ENCODE data around the gene CADM2.

The CADM2 gene

GRCh38 chr3:84962415-84962814 lies 3.6 kb downstream of the CADM2 start:
- peaks cover 69% of the 10 kb centered on the region for H3K4me1 ChIP-seq (ENCODE audit: control insufficient read depth, insufficient read depth, low read length)
- peaks cover 4% of the 10 kb centered on the region; the same call in 1 of the 2 replicates for H3K27me3 ChIP-seq (ENCODE audit: control insufficient read depth, insufficient read depth, low read length)

GRCh38 chr3:84963137-84963536 lies 4.3 kb downstream of the CADM2 start:
- Histone ChIP-seq H3K36me3 (ENCODE audit: control insufficient read depth, insufficient read depth, low read length) (no peaks in the 10 kb centered on the region), H3K4me1 (ENCODE audit: control insufficient read depth, insufficient read depth, low read length) (peaks cover 69% of the 10 kb centered on the region), H3K9me3 (ENCODE audit: control insufficient read depth, insufficient read depth, low read length) (no peaks in the 10 kb centered on the region), H3K27me3 (ENCODE audit: control insufficient read depth, insufficient read depth, low read length) (peaks cover 4% of the 10 kb centered on the region; the same call in 1 of the 2 replicates), H3K27ac (ENCODE audit: low read depth, low read length) (no peak overlapping the region), H3K9ac (ENCODE audit: low read depth, low read length) (no peak overlapping the region), H3K4me3 (ENCODE audit: low read depth, low read length) (no peak overlapping the region)

More at GRCh38 chr3:84962415-84962814, 3.6 kb downstream of the CADM2 start:
- Histone ChIP-seq H3K27ac (ENCODE audit: low read depth, low read length) (no peak overlapping the region), H3K36me3 (ENCODE audit: control insufficient read depth, insufficient read depth, low read length) (no peaks in the 10 kb centered on the region), H3K9me3 (ENCODE audit: control insufficient read depth, insufficient read depth, low read length) (no peaks in the 10 kb centered on the region), H3K4me3 (ENCODE audit: low read depth, low read length) (peak overlapping the region; percentile 88; the same call in 1 of the 2 replicates), H3K9ac (ENCODE audit: low read depth, low read length) (no peak overlapping the region)

GRCh38 chr3:84965141-84965540 lies 6.4 kb downstream of the CADM2 start:
- Histone ChIP-seq H3K4me1 (ENCODE audit: control insufficient read depth, insufficient read depth, low read length) (peaks cover 87% of the 10 kb centered on the region), H3K9ac (ENCODE audit: low read depth, low read length) (peak overlapping the region; percentile 7; the same call in 1 of the 2 replicates), H3K27me3 (ENCODE audit: control insufficient read depth, insufficient read depth, low read length) (peaks cover 4% of the 10 kb centered on the region; the same call in 1 of the 2 replicates), H3K4me3 (ENCODE audit: low read depth, low read length) (peak overlapping the region; percentile 36; the same call in 1 of the 2 replicates), H3K9me3 (ENCODE audit: control insufficient read depth, insufficient read depth, low read length) (no peaks in the 10 kb centered on the region), H3K36me3 (ENCODE audit: control insufficient read depth, insufficient read depth, low read length) (no peaks in the 10 kb centered on the region), H3K27ac (ENCODE audit: low read depth, low read length) (peak overlapping the region; percentile 95)

GRCh38 chr3:84967767-84968581 lies 9.2 kb downstream of the CADM2 start:
- Histone ChIP-seq H3K9ac (ENCODE audit: low read depth, low read length) (peak overlapping the region; percentile 48), H3K4me3 (ENCODE audit: low read depth, low read length) (peak overlapping the region; percentile 55), H3K4me1 (ENCODE audit: control insufficient read depth, insufficient read depth, low read length) (peaks cover 77% of the 10 kb centered on the region), H3K36me3 (ENCODE audit: control insufficient read depth, insufficient read depth, low read length) (no peaks in the 10 kb centered on the region), H3K27ac (ENCODE audit: low read depth, low read length) (peak overlapping the region; percentile 95), H3K9me3 (ENCODE audit: control insufficient read depth, insufficient read depth, low read length) (no peaks in the 10 kb centered on the region), H3K27me3 (ENCODE audit: control insufficient read depth, insufficient read depth, low read length) (no peaks in the 10 kb centered on the region)

- Histone ChIP-seq H3K9me3 (ENCODE audit: control insufficient read depth, insufficient read depth, low read length) (no peaks in the 10 kb centered on the region), H3K36me3 (ENCODE audit: control insufficient read depth, insufficient read depth, low read length) (no peaks in the 10 kb centered on the region), H3K27me3 (ENCODE audit: control insufficient read depth, insufficient read depth, low read length) (no peaks in the 10 kb centered on the region), H3K4me1 (ENCODE audit: control insufficient read depth, insufficient read depth, low read length) (peaks cover 74% of the 10 kb centered on the region), H3K27ac (ENCODE audit: low read depth, low read length) (peak overlapping the region; percentile 95), H3K9ac (ENCODE audit: low read depth, low read length) (no peak overlapping the region), H3K4me3 (ENCODE audit: low read depth, low read length) (no peak overlapping the region)
Measured at GRCh38 chr3:84968701-84969235, 10.0 kb downstream of the CADM2 start.

GRCh38 chr3:84974347-84974746 lies 15.6 kb downstream of the CADM2 start:
- no peaks in the 10 kb centered on the region for H3K9me3 ChIP-seq (ENCODE audit: control insufficient read depth, insufficient read depth, low read length)
- peaks cover 27% of the 10 kb centered on the region for H3K4me1 ChIP-seq (ENCODE audit: control insufficient read depth, insufficient read depth, low read length)
- H3K27ac ChIP-seq (ENCODE audit: low read depth, low read length), result no peak overlapping the region
- no peaks in the 10 kb centered on the region for H3K27me3 ChIP-seq (ENCODE audit: control insufficient read depth, insufficient read depth, low read length)
- no peak overlapping the region for H3K9ac ChIP-seq (ENCODE audit: low read depth, low read length)
- no peaks in the 10 kb centered on the region for H3K36me3 ChIP-seq (ENCODE audit: control insufficient read depth, insufficient read depth, low read length)
- H3K4me3 ChIP-seq (ENCODE audit: low read depth, low read length), result no peak overlapping the region

- Histone ChIP-seq H3K27me3 (ENCODE audit: control insufficient read depth, insufficient read depth, low read length) (no peaks in the 10 kb centered on the region), H3K9ac (ENCODE audit: low read depth, low read length) (no peak overlapping the region), H3K36me3 (ENCODE audit: control insufficient read depth, insufficient read depth, low read length) (no peaks in the 10 kb centered on the region), H3K27ac (ENCODE audit: low read depth, low read length) (no peak overlapping the region), H3K4me1 (ENCODE audit: control insufficient read depth, insufficient read depth, low read length) (peaks cover 30% of the 10 kb centered on the region; the same call in 1 of the 2 replicates), H3K4me3 (ENCODE audit: low read depth, low read length) (no peak overlapping the region), H3K9me3 (ENCODE audit: control insufficient read depth, insufficient read depth, low read length) (no peaks in the 10 kb centered on the region)
Measured at GRCh38 chr3:84977021-84977420, 18.2 kb downstream of the CADM2 start.

- Histone ChIP-seq H3K9ac (ENCODE audit: low read depth, low read length) (no peak overlapping the region), H3K27ac (ENCODE audit: low read depth, low read length) (no peak overlapping the region), H3K36me3 (ENCODE audit: control insufficient read depth, insufficient read depth, low read length) (no peaks in the 10 kb centered on the region), H3K4me1 (ENCODE audit: control insufficient read depth, insufficient read depth, low read length) (peaks cover 31% of the 10 kb centered on the region), H3K27me3 (ENCODE audit: control insufficient read depth, insufficient read depth, low read length) (no peaks in the 10 kb centered on the region), H3K9me3 (ENCODE audit: control insufficient read depth, insufficient read depth, low read length) (no peaks in the 10 kb centered on the region), H3K4me3 (ENCODE audit: low read depth, low read length) (no peak overlapping the region)
Measured at GRCh38 chr3:84978843-84979242, 20.1 kb downstream of the CADM2 start.

GRCh38 chr3:84980011-84980410 lies 21.2 kb downstream of the CADM2 start:
- peaks cover 39% of the 10 kb centered on the region for H3K4me1 ChIP-seq (ENCODE audit: control insufficient read depth, insufficient read depth, low read length)
- H3K9me3 ChIP-seq (ENCODE audit: control insufficient read depth, insufficient read depth, low read length), result no peaks in the 10 kb centered on the region
- no peaks in the 10 kb centered on the region for H3K27me3 ChIP-seq (ENCODE audit: control insufficient read depth, insufficient read depth, low read length)
- H3K9ac ChIP-seq (ENCODE audit: low read depth, low read length), result no peak overlapping the region
- H3K36me3 ChIP-seq (ENCODE audit: control insufficient read depth, insufficient read depth, low read length), result no peaks in the 10 kb centered on the region
- no peak overlapping the region for H3K4me3 ChIP-seq (ENCODE audit: low read depth, low read length)
- H3K27ac ChIP-seq (ENCODE audit: low read depth, low read length), result no peak overlapping the region

- H3K36me3 ChIP-seq (ENCODE audit: control insufficient read depth, insufficient read depth, low read length), result no peaks in the 10 kb centered on the region
- no peak overlapping the region for H3K27ac ChIP-seq (ENCODE audit: low read depth, low read length)
Measured at GRCh38 chr3:84980456-84980855, 21.7 kb downstream of the CADM2 start.

GRCh38 chr3:84983490-84983889 lies 24.7 kb downstream of the CADM2 start:
- Histone ChIP-seq H3K4me3 (ENCODE audit: low read depth, low read length) (no peak overlapping the region), H3K27me3 (ENCODE audit: control insufficient read depth, insufficient read depth, low read length) (no peaks in the 10 kb centered on the region), H3K4me1 (ENCODE audit: control insufficient read depth, insufficient read depth, low read length) (peaks cover 49% of the 10 kb centered on the region), H3K27ac (ENCODE audit: low read depth, low read length) (peak overlapping the region; percentile 1), H3K9me3 (ENCODE audit: control insufficient read depth, insufficient read depth, low read length) (no peaks in the 10 kb centered on the region), H3K36me3 (ENCODE audit: control insufficient read depth, insufficient read depth, low read length) (no peaks in the 10 kb centered on the region), H3K9ac (ENCODE audit: low read depth, low read length) (no peak overlapping the region)

More at GRCh38 chr3:84980456-84980855, 21.7 kb downstream of the CADM2 start:
- no peak overlapping the region for H3K9ac ChIP-seq (ENCODE audit: low read depth, low read length)
- H3K9me3 ChIP-seq (ENCODE audit: control insufficient read depth, insufficient read depth, low read length), result no peaks in the 10 kb centered on the region
- H3K27me3 ChIP-seq (ENCODE audit: control insufficient read depth, insufficient read depth, low read length), result no peaks in the 10 kb centered on the region
- no peak overlapping the region for H3K4me3 ChIP-seq (ENCODE audit: low read depth, low read length)
- peaks cover 40% of the 10 kb centered on the region for H3K4me1 ChIP-seq (ENCODE audit: control insufficient read depth, insufficient read depth, low read length)

Data from HUES48 (cell line).